Fibroblast of lung (primary cell): Measurements from ENCODE around the gene LUZP2. TPM values are rescaled to one million over a fixed set of nuclear protein-coding genes. Genes with fewer than 3 reads are reported as not detected.

Experiments used
- DNase-seq, 2 donors: peaks; one replicate each; pipeline versions ENCODE4 v3.0.0 to v3.0.0-alpha.2; 2010; ENCODE audit warnings: low read depth in 2 of 2
- H2AFZ ChIP-seq: 2 replicates; pipeline ENCODE4 v1.5.1; 2012; ENCODE audit warnings: low read length, control low read depth, inconsistent platforms
- H3K27ac ChIP-seq: 2 replicates; pipeline ENCODE4 v1.5.1; 2011; ENCODE audit warnings: low read length, control low read depth; ENCODE audit not compliant: insufficient read depth
- H3K27me3 ChIP-seq: 2 replicates; pipeline ENCODE4 v1.5.1; 2011; ENCODE audit warnings: mild to moderate bottlenecking, low read length; ENCODE audit not compliant: control insufficient read depth, insufficient read depth
- H3K36me3 ChIP-seq: 2 replicates; pipeline ENCODE4 v1.5.1; 2011; ENCODE audit warnings: low read length; ENCODE audit not compliant: control insufficient read depth, insufficient read depth
- H3K4me1 ChIP-seq: 2 replicates; pipeline ENCODE4 v1.5.1; 2011; ENCODE audit warnings: low read length; ENCODE audit not compliant: control insufficient read depth, insufficient read depth; ENCODE audit errors: extremely low read depth
- H3K4me2 ChIP-seq: 2 replicates; pipeline ENCODE4 v1.5.1; 2011; ENCODE audit warnings: low read length, control low read depth; ENCODE audit not compliant: insufficient read depth; ENCODE audit errors: extremely low read depth
- H3K4me3 ChIP-seq, 4 experiments: fragments of 200-600 bp in 1 of 4; sonication (generic) in 1 of 4; replicated peaks in 1 of 4; 2 replicates each; pipeline ENCODE4 v1.5.1; 2011 to 2016; ENCODE audit warnings: low read length in 4 of 4, low read depth in 3 of 4, mild to moderate bottlenecking in 3 of 4, control low read depth in 2 of 4, inconsistent platforms in 1 of 4, mixed read lengths in 1 of 4; ENCODE audit not compliant: insufficient read depth in 1 of 4; ENCODE audit errors: control extremely low read depth in 1 of 4
- H3K79me2 ChIP-seq: 2 replicates; pipeline ENCODE4 v1.5.1; 2012; ENCODE audit warnings: mild to moderate bottlenecking, low read length, inconsistent platforms; ENCODE audit not compliant: control insufficient read depth, insufficient read depth
- H3K9ac ChIP-seq: 2 replicates; pipeline ENCODE4 v1.5.1; 2011; ENCODE audit warnings: mild to moderate bottlenecking, low read length, control low read depth; ENCODE audit not compliant: insufficient read depth
- H3K9me3 ChIP-seq: 2 replicates; pipeline ENCODE4 v1.5.1; 2012; ENCODE audit warnings: low read depth, low read length; ENCODE audit not compliant: control insufficient read depth, insufficient read depth
- H4K20me1 ChIP-seq: 2 replicates; pipeline ENCODE4 v1.5.1; 2011; ENCODE audit warnings: low read length; ENCODE audit not compliant: control insufficient read depth, insufficient read depth; ENCODE audit errors: extremely low read depth
- CTCF ChIP-seq, 2 donors: IDR thresholded peaks in 1 of 2; conservative IDR thresholded peaks in 1 of 2; 1 replicate in 1 of 2; 2 replicates in 1 of 2; pipeline ENCODE4 v1.5.1; 2011 to 2012; ENCODE audit warnings: low read length in 2 of 2, control low read depth in 1 of 2, inconsistent platforms in 1 of 2, low read depth in 1 of 2, mild to moderate bottlenecking in 1 of 2
- EZH2 ChIP-seq: IDR thresholded peaks from 2 replicates; pipeline ENCODE4 v1.5.1; 2012; ENCODE audit warnings: low read length, control low read depth, mild to moderate bottlenecking; ENCODE audit errors: missing control alignments
- polyA plus RNA-seq, 2 donors: library from polyadenylated mRNA; depleted of rRNA in 1 of 2; stranded (reverse) in 1 of 2; unstranded in 1 of 2; fragments of >200 nt; gene quantifications; 2 replicates each; pipeline ENCODE4 v1.2.1, GENCODE V29; 2011 to 2012; ENCODE audit warnings: missing spikeins in 1 of 2
- total RNA-seq: library from RNA; depleted of rRNA; stranded (reverse); fragments of >200 nt; gene quantifications from 2 replicates; pipeline ENCODE4 v1.2.1, GENCODE V29; 2014

The LUZP2 gene
- total and polyA plus RNA-seq, 2 donors (not counting 1 experiment from before 2014, with no cell fraction given): 0.03 to 0.50 TPM

GRCh38 chr11:24767411-24767810 is 270.6 kb downstream of the LUZP2 start:
- Histone ChIP-seq H3K36me3 (no peaks in the 10 kb centered on the region), H3K27ac (no peak overlapping the region), H3K9me3 (no peaks in the 10 kb centered on the region), H3K4me2 (no peak overlapping the region), H3K79me2 (no peaks in the 10 kb centered on the region), H2AFZ (no peak overlapping the region), H4K20me1 (no peaks in the 10 kb centered on the region), H3K9ac (no peak overlapping the region), H3K4me3 (no peak overlapping the region), H3K27me3 (no peaks in the 10 kb centered on the region), H3K4me1 (no peaks in the 10 kb centered on the region)
- no peak for DNase-seq
- TF ChIP-seq EZH2 (no peak), CTCF (conservative IDR thresholded peaks at IDR 0.05 in 1 of 2, IDR thresholded peaks at IDR 0.05 in 1 of 2; ENCODE audit: low read depth in 1 of 2, low read length in 2 of 2) (no peak)

GRCh38 chr11:24773322-24773721 is 276.5 kb downstream of the LUZP2 start:
- no peaks in the 10 kb centered on the region for H4K20me1 ChIP-seq
- no peaks in the 10 kb centered on the region for H3K4me1 ChIP-seq
- no peaks in the 10 kb centered on the region for H3K79me2 ChIP-seq
- no peak overlapping the region for H3K4me3 ChIP-seq
- H3K9me3 ChIP-seq: no peaks in the 10 kb centered on the region
- TF ChIP-seq EZH2: no peak
- H3K36me3 ChIP-seq: no peaks in the 10 kb centered on the region
- no peak for DNase-seq
- H3K27ac ChIP-seq: no peak overlapping the region
- no peak overlapping the region for H3K9ac ChIP-seq
- H2AFZ ChIP-seq: no peak overlapping the region
- no peaks in the 10 kb centered on the region for H3K27me3 ChIP-seq
- H3K4me2 ChIP-seq: no peak overlapping the region

GRCh38 chr11:24779791-24780190 is 282.9 kb downstream of the LUZP2 start:
- Histone ChIP-seq H3K4me2 (no peak overlapping the region), H3K27ac (no peak overlapping the region), H3K4me3 (no peak overlapping the region), H4K20me1 (no peaks in the 10 kb centered on the region), H3K9me3 (no peaks in the 10 kb centered on the region), H3K79me2 (no peaks in the 10 kb centered on the region), H2AFZ (no peak overlapping the region), H3K36me3 (no peaks in the 10 kb centered on the region), H3K4me1 (no peaks in the 10 kb centered on the region), H3K9ac (no peak overlapping the region), H3K27me3 (no peaks in the 10 kb centered on the region)
- peak in 1 of 2 donors; percentile 31 for DNase-seq
- no peak for TF ChIP-seq EZH2
- TF ChIP-seq CTCF (conservative IDR thresholded peaks at IDR 0.05 in 1 of 2, IDR thresholded peaks at IDR 0.05 in 1 of 2; ENCODE audit: low read depth in 1 of 2, low read length in 2 of 2): peak in 1 of 2 donors; percentile 43
